ENCODE data around the gene TBL3.

The TBL3 gene

DNA sequence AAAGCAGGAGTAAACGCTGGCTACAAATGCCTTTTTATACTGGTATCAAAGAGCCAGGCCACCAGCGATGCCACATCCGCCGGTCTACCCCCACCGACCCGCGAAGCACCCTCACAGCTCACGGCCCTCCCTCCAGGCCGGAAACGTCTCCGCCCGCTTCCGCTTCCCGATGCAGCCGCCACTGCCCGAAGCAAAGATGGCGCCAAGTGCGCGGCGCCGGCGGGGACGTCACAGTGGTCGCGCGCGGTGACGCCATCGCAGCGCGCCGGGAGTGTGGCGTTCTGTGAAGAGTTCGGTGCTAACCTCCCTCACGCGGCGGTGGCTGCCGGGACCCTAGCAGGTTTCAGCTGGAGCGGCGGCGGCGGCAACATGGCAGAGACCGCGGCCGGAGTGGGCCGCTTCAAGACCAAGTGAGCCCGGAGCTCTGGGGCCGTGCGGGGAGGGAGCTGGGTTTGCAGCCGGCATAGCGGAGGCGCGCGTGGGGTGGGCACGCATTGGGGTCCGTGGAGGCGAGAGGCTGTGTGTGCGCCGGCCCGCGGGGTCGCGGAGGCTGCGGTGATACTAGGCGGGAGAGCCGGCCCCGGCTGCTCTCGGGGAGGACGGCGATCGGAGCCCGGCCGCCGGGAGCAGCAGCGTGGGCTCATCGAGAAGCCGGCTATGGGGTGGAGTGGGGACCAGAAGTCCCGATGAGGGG is at the start of gene TBL3:
Gene TBL3, plus strand, starts transcription at position 258 of the 694 bp plus-strand sequence. Its CDS starts 112 bp downstream, at position 370.
- TF ChIP-seq, protein P1, sequence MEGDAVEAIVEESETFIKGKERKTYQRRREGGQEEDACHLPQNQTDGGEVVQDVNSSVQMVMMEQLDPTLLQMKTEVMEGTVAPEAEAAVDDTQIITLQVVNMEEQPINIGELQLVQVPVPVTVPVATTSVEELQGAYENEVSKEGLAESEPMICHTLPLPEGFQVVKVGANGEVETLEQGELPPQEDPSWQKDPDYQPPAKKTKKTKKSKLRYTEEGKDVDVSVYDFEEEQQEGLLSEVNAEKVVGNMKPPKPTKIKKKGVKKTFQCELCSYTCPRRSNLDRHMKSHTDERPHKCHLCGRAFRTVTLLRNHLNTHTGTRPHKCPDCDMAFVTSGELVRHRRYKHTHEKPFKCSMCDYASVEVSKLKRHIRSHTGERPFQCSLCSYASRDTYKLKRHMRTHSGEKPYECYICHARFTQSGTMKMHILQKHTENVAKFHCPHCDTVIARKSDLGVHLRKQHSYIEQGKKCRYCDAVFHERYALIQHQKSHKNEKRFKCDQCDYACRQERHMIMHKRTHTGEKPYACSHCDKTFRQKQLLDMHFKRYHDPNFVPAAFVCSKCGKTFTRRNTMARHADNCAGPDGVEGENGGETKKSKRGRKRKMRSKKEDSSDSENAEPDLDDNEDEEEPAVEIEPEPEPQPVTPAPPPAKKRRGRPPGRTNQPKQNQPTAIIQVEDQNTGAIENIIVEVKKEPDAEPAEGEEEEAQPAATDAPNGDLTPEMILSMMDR (IDR thresholded peaks at IDR 0.05), result no peak

DNA sequence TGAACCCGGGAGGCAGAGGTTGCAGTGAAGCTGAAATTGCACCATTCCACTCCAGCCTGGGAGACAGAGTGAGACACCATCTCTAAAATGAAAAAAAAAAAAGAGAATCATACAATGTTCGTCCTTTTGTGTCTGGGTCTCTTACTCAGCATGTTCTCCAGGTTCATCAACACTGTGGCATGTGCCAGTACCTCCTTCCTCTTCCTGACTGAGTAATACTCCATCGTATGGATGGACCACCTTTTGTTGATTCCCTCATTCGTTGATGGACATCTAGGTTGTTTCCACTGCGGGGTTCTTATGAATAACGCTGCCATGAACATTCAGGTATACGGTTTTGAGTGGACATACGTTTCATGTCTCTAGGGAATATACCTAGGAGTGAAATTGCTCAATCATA is 49.5 kb upstream of the TBL3 start:
- TF ChIP-seq, protein P1 (IDR thresholded peaks at IDR 0.05), result no peak

DNA sequence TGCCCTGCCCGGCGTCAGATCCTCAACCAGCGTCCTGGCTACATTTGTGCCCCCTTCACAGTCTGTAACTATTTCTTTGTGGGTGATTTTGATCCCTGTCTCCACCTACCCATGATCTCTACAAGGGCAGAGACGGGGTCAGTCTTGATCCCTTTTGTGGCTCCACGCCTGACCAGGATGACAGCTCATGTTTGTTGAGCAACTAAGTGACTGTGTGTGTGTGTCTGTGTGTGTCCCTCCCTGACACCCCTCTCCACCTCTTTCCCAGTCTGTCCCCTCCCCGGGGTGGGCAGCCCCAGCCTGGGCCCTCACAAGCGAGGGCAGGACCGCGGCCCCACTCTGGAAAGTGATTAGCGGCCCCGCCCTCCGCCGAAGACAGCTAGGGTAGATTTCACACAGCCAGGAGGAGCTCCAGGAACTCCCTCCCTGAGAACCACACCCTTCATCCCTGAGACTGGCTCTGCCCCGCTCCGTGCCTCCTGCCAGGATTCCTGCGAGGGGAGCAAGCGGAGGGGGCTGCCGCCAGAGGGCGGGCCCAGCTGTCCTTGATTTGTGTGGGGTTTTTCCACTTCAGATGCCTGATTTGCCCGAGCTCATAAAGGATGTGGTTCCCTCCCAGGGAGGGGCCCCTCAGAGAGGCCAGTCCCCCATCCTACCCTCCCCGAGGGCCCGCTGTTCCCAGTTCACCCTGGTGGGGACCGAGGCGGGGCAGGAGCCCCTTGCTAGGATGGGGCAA is 48.4 kb upstream of the TBL3 start:
- TF ChIP-seq, protein P1 (IDR thresholded peaks at IDR 0.05), result no peak

DNA sequence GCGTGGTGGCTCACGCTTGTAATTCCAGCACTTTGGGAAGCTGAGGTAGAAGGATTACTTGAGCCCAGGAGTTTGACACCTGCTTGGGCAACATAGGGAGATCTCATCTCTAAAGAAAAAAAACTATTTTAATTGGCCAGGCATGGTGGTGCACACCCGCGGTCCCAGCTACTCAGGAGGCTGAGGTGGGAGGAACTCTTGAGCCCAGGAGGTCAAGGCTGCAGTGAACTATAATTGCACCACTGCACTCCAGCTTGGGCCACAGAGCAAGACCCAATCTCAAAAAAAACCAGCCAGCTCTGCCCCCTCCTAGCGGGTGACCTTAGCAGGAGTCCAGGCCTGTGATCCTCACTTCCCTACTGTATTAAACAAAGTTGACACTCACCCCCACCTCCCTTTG is 47.8 kb upstream of the TBL3 start:
- TF ChIP-seq, protein P1 (IDR thresholded peaks at IDR 0.05), result no peak

DNA sequence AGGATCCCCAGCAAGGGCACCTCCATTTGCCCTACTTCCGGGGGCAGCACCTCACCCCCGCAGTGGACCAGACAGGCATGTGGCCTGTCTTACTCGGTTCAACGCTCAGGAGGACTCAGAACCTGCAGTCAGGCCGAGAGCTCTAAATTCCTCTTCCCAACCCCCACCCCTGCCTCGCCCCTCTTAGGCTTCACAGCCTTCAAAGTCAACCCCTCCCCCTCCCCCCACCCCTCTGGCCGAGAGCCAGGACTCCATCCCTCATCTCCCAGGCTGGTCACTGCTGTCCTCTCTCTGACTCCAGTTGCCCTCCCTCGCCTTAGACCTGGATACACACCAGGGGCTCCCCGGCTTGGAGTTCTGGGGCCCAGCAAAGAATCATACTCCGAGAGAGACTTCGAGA is 45.6 kb upstream of the TBL3 start:
- TF ChIP-seq, protein P1 (IDR thresholded peaks at IDR 0.05), result no peak

DNA sequence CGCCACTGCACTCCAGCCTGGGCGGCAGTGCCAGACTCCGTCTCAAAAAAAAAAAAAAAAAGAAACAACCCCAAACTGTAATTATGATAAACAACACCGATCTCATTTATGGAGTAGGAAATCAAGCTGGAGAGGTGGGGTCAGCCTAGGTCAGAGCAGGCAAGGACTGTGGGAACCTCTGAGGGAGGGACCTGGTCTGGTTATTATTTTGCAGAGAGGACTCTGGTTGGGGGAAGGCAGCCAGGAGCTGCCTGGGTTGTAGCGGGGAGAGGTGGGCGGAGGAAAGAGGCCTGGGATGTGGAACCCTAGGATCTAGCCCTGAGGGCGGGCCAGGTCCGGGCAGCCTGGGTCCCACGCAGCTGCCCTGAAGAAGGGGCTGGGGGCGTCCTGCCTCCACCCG is 42.7 kb upstream of the TBL3 start:
- TF ChIP-seq, protein P1 (IDR thresholded peaks at IDR 0.05), result no peak

DNA sequence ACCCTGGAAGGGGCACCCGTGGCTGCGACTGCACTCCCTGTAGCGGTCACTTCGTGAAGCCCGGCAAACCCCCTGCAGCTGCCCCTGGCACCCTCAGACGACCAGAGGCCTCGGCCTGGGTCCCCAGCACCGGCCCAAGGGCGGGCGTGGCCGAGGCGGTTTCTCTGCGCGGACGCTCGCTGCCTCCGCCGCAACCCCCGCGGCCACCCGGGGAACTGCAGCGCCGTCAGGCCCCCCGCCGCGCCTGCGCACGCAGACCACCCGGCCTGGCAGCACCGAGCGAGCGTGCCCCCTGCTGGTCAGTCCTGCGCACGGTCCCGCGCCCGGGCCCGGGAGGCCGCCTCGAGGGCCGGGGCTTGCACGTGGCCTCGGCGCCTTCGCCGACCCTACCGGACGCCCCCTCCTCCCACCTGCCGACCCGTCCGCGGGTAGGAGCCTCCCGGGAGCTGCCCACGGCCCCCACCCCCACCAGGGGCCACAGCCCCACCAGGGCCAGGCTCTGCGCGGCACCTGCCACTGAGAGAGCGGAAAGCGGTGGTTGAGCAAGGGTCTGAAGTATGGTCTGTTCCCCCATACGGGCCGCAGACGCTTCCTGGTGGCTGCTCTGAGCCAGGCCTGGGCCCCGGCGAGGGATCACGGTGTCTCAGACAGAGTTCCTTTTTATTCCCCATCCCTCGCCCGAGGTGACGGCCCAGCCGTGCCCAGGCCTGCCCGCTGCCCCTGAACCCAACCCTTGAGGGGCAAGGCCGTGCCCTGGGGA is 42.1 kb upstream of the TBL3 start:
- TF ChIP-seq, protein P1 (IDR thresholded peaks at IDR 0.05), result peak; percentile 96

All from LNCAP (cell line).